WTC11 (cell line): Measurements from ENCODE around the gene ZNF107. TPM values are rescaled to one million over a fixed set of nuclear protein-coding genes. Genes with fewer than 3 reads are reported as not detected.

ENCODE experiments used
- ATAC-seq: fragments of 200-7000 bp; cut with Tn5 transposase; 2 replicates; pipeline ENCODE4 v1.10.0; 2021; ENCODE audit warnings: mild to moderate bottlenecking, moderate library complexity
- CTCF ChIA-PET: fragments of 300-600 bp; sonication (Branson Sonifier 250); formaldehyde crosslinking; loops from one replicate; lab custom pipeline; 2021; ENCODE audit warnings: antibody characterized with exemption; lab: Charles Lee
- POLR2A ChIA-PET: fragments of 350-600 bp; sonication (Branson Sonifier 250); formaldehyde crosslinking; loops from one replicate; lab custom pipeline; 2021; ENCODE audit warnings: antibody characterized with exemption; lab: Charles Lee
- DNase-seq: peaks from one replicate; pipeline ENCODE4 v3.0.0; 2021; ENCODE audit warnings: low spot score
- H3K27ac Mint-ChIP-seq: 2 replicates; pipeline ENCODE4 v1.8.0; 2021; ENCODE audit warnings: mixed read lengths
- H3K27me3 Mint-ChIP-seq: 2 replicates; pipeline ENCODE4 v1.8.0; 2021; ENCODE audit warnings: low read depth, mild to moderate bottlenecking, moderate library complexity, mixed read lengths
- H3K36me3 Mint-ChIP-seq: 2 replicates; pipeline ENCODE4 v1.8.0; 2021; ENCODE audit warnings: mixed read lengths
- H3K4me1 Mint-ChIP-seq: 2 replicates; pipeline ENCODE4 v1.8.0; 2022; ENCODE audit warnings: mixed read lengths
- H3K4me3 Mint-ChIP-seq: 2 replicates; pipeline ENCODE4 v1.8.0; 2021; ENCODE audit warnings: mild to moderate bottlenecking, moderate library complexity, mixed read lengths
- H3K9me3 Mint-ChIP-seq: 2 replicates; pipeline ENCODE4 v1.8.0; 2021; ENCODE audit warnings: mixed read lengths
- CREB1 ChIP-seq: sonication (generic); formaldehyde crosslinking; IDR thresholded peaks from 2 replicates; pipeline ENCODE4 v1.8.0; 2023; ENCODE audit warnings: mild to moderate bottlenecking, missing genetic modification reagents
- ETV6 ChIP-seq: sonication (generic); formaldehyde crosslinking; IDR thresholded peaks from 2 replicates; pipeline ENCODE4 v1.8.1; 2022; ENCODE audit warnings: mild to moderate bottlenecking, missing genetic modification reagents
- FOXJ3 ChIP-seq: sonication (generic); formaldehyde crosslinking; IDR thresholded peaks from 2 replicates; pipeline ENCODE4 v1.9.0; 2021; ENCODE audit warnings: missing genetic modification reagents, mild to moderate bottlenecking, borderline replicate concordance
- GABPB1 ChIP-seq: sonication (generic); formaldehyde crosslinking; IDR thresholded peaks from 2 replicates; pipeline ENCODE4 v1.8.1; 2023; ENCODE audit warnings: mild to moderate bottlenecking, missing genetic modification reagents
- GRHL2 ChIP-seq: fragments of 250-450 bp; sonication (Bioruptor Pico); IDR thresholded peaks from 2 replicates; pipeline ENCODE4 v1.8.0; 2022; ENCODE audit warnings: mild to moderate bottlenecking, moderate library complexity; ENCODE audit not compliant: insufficient replicate concordance, severe bottlenecking
- JAZF1 ChIP-seq: fragments of 250-450 bp; sonication (Bioruptor Pico); IDR thresholded peaks from 2 replicates; pipeline ENCODE4 v1.9.0; 2021; ENCODE audit warnings: moderate library complexity, mild to moderate bottlenecking, inconsistent platforms
- KAT7 ChIP-seq: sonication (generic); formaldehyde crosslinking; IDR thresholded peaks from 2 replicates; pipeline ENCODE4 v1.8.1; 2023; ENCODE audit warnings: missing genetic modification reagents, mild to moderate bottlenecking, borderline replicate concordance
- MXD4 ChIP-seq: fragments of 250-450 bp; sonication (Bioruptor Pico); IDR thresholded peaks from 2 replicates; pipeline ENCODE4 v1.8.0; 2021; ENCODE audit warnings: mild to moderate bottlenecking, moderate library complexity, borderline replicate concordance
- MYBL2 ChIP-seq: sonication (generic); formaldehyde crosslinking; IDR thresholded peaks from 2 replicates; pipeline ENCODE4 v1.8.1; 2023; ENCODE audit warnings: mild to moderate bottlenecking, moderate library complexity, missing genetic modification reagents
- NFYB ChIP-seq: sonication (generic); formaldehyde crosslinking; conservative IDR thresholded peaks from 2 replicates; pipeline ENCODE4 v1.8.0; 2022; ENCODE audit warnings: low read depth, missing genetic modification reagents
- NR2C2 ChIP-seq: sonication (generic); formaldehyde crosslinking; IDR thresholded peaks from 2 replicates; pipeline ENCODE4 v1.8.0; 2022; ENCODE audit warnings: mild to moderate bottlenecking, missing genetic modification reagents
- OVOL2 ChIP-seq: fragments of 250-450 bp; sonication (Bioruptor Pico); IDR thresholded peaks from 2 replicates; pipeline ENCODE4 v1.9.0; 2021; ENCODE audit warnings: mild to moderate bottlenecking, borderline replicate concordance
- PRRX2 ChIP-seq: fragments of 250-450 bp; sonication (Bioruptor Pico); IDR thresholded peaks from 2 replicates; pipeline ENCODE4 v1.8.0; 2021; ENCODE audit warnings: mild to moderate bottlenecking
- SOX15 ChIP-seq: fragments of 250-450 bp; sonication (Bioruptor Pico); IDR thresholded peaks from 2 replicates; pipeline ENCODE4 v1.9.0; 2021; ENCODE audit warnings: mild to moderate bottlenecking
- ZNF263 ChIP-seq: sonication (generic); formaldehyde crosslinking; IDR thresholded peaks from 2 replicates; pipeline ENCODE4 v1.8.1; 2022; ENCODE audit warnings: low read depth, mild to moderate bottlenecking, moderate library complexity, missing genetic modification reagents
- total RNA-seq: library from RNA; stranded (reverse); gene quantifications from 3 replicates; pipeline ENCODE4 v1.2.3, GENCODE V29; 2021
- TF ChIP-seq, protein P1 (sequence below): sonication (generic); formaldehyde crosslinking; IDR thresholded peaks from 2 replicates; pipeline ENCODE4 v1.8.0; 2022; ENCODE audit warnings: mild to moderate bottlenecking, missing genetic modification reagents
- TF ChIP-seq, protein P2 (sequence below): fragments of 250-450 bp; sonication (Bioruptor Pico); IDR thresholded peaks from 2 replicates; pipeline ENCODE4 v1.9.0; 2021; ENCODE audit warnings: mild to moderate bottlenecking, borderline replicate concordance
- TF ChIP-seq, protein P3 (sequence below): sonication (generic); formaldehyde crosslinking; IDR thresholded peaks from 2 replicates; pipeline ENCODE4 v1.8.1; 2023; ENCODE audit warnings: mild to moderate bottlenecking, missing genetic modification reagents
- TF ChIP-seq, protein P4 (sequence below): sonication (generic); formaldehyde crosslinking; IDR thresholded peaks from 2 replicates; pipeline ENCODE4 v1.8.0; 2023; ENCODE audit warnings: missing genetic modification reagents, mild to moderate bottlenecking, borderline replicate concordance
- TF ChIP-seq, protein P5 (sequence below): sonication (generic); formaldehyde crosslinking; IDR thresholded peaks from 2 replicates; pipeline ENCODE4 v1.8.0; 2022; ENCODE audit warnings: mild to moderate bottlenecking, missing genetic modification reagents
- TF ChIP-seq, protein P6 (sequence below): sonication (generic); formaldehyde crosslinking; IDR thresholded peaks from 2 replicates; pipeline ENCODE4 v1.8.1; 2023; ENCODE audit warnings: mild to moderate bottlenecking, missing genetic modification reagents
- TF ChIP-seq, protein P7 (sequence below): sonication (generic); formaldehyde crosslinking; conservative IDR thresholded peaks from 2 replicates; pipeline ENCODE4 v1.8.1; 2022; ENCODE audit warnings: mild to moderate bottlenecking, missing genetic modification reagents

ZNF107 gene
- total RNA-seq, 1 experiment from 2014 or later = 14.7 TPM

DNA sequence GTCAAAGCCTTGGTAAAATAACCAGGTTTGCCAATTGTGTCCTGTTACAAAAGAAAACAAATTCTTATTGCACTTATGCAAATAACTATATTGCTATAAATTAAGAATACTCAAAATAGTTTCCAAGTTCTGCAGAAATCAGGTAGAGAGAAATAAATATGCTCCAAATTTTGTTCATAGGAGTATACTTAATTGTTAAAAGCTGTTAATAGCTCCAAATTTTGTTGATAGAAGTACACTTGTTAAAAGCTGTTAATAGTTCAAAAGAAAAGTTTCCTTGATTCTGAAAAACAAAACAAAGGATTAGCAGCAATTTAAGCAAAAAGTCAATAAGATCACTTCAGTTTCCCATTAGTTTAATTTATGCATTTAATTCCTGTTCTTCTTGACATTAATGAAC is 81.9 kb downstream of the ZNF107 start:
- H3K4me1 Mint-ChIP-seq = no peaks in the 10 kb centered on the region
- no peak overlapping the region for H3K27ac Mint-ChIP-seq
- H3K9me3 Mint-ChIP-seq = peaks cover 50% of the 10 kb centered on the region
- TF ChIP-seq, protein P1, sequence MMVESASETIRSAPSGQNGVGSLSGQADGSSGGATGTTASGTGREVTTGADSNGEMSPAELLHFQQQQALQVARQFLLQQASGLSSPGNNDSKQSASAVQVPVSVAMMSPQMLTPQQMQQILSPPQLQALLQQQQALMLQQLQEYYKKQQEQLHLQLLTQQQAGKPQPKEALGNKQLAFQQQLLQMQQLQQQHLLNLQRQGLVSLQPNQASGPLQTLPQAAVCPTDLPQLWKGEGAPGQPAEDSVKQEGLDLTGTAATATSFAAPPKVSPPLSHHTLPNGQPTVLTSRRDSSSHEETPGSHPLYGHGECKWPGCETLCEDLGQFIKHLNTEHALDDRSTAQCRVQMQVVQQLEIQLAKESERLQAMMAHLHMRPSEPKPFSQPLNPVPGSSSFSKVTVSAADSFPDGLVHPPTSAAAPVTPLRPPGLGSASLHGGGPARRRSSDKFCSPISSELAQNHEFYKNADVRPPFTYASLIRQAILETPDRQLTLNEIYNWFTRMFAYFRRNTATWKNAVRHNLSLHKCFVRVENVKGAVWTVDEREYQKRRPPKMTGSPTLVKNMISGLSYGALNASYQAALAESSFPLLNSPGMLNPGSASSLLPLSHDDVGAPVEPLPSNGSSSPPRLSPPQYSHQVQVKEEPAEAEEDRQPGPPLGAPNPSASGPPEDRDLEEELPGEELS (CRISPR knock-in tag) = no peak
- TF ChIP-seq CREB1 (CRISPR knock-in tag) (no peak), MYBL2 (CRISPR knock-in tag) (no peak), GRHL2 (CRISPR knock-in tag) (no peak), OVOL2 (CRISPR knock-in tag) (no peak), MXD4 (CRISPR knock-in tag) (no peak), ZNF263 (CRISPR knock-in tag) (no peak), JAZF1 (CRISPR knock-in tag) (no peak), SOX15 (no peak), PRRX2 (CRISPR knock-in tag) (no peak)
- TF ChIP-seq, protein P2, sequence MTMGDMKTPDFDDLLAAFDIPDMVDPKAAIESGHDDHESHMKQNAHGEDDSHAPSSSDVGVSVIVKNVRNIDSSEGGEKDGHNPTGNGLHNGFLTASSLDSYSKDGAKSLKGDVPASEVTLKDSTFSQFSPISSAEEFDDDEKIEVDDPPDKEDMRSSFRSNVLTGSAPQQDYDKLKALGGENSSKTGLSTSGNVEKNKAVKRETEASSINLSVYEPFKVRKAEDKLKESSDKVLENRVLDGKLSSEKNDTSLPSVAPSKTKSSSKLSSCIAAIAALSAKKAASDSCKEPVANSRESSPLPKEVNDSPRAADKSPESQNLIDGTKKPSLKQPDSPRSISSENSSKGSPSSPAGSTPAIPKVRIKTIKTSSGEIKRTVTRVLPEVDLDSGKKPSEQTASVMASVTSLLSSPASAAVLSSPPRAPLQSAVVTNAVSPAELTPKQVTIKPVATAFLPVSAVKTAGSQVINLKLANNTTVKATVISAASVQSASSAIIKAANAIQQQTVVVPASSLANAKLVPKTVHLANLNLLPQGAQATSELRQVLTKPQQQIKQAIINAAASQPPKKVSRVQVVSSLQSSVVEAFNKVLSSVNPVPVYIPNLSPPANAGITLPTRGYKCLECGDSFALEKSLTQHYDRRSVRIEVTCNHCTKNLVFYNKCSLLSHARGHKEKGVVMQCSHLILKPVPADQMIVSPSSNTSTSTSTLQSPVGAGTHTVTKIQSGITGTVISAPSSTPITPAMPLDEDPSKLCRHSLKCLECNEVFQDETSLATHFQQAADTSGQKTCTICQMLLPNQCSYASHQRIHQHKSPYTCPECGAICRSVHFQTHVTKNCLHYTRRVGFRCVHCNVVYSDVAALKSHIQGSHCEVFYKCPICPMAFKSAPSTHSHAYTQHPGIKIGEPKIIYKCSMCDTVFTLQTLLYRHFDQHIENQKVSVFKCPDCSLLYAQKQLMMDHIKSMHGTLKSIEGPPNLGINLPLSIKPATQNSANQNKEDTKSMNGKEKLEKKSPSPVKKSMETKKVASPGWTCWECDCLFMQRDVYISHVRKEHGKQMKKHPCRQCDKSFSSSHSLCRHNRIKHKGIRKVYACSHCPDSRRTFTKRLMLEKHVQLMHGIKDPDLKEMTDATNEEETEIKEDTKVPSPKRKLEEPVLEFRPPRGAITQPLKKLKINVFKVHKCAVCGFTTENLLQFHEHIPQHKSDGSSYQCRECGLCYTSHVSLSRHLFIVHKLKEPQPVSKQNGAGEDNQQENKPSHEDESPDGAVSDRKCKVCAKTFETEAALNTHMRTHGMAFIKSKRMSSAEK = no peak
- TF ChIP-seq, protein P3, sequence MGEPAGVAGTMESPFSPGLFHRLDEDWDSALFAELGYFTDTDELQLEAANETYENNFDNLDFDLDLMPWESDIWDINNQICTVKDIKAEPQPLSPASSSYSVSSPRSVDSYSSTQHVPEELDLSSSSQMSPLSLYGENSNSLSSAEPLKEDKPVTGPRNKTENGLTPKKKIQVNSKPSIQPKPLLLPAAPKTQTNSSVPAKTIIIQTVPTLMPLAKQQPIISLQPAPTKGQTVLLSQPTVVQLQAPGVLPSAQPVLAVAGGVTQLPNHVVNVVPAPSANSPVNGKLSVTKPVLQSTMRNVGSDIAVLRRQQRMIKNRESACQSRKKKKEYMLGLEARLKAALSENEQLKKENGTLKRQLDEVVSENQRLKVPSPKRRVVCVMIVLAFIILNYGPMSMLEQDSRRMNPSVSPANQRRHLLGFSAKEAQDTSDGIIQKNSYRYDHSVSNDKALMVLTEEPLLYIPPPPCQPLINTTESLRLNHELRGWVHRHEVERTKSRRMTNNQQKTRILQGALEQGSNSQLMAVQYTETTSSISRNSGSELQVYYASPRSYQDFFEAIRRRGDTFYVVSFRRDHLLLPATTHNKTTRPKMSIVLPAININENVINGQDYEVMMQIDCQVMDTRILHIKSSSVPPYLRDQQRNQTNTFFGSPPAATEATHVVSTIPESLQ = no peak
- TF ChIP-seq, protein P4, sequence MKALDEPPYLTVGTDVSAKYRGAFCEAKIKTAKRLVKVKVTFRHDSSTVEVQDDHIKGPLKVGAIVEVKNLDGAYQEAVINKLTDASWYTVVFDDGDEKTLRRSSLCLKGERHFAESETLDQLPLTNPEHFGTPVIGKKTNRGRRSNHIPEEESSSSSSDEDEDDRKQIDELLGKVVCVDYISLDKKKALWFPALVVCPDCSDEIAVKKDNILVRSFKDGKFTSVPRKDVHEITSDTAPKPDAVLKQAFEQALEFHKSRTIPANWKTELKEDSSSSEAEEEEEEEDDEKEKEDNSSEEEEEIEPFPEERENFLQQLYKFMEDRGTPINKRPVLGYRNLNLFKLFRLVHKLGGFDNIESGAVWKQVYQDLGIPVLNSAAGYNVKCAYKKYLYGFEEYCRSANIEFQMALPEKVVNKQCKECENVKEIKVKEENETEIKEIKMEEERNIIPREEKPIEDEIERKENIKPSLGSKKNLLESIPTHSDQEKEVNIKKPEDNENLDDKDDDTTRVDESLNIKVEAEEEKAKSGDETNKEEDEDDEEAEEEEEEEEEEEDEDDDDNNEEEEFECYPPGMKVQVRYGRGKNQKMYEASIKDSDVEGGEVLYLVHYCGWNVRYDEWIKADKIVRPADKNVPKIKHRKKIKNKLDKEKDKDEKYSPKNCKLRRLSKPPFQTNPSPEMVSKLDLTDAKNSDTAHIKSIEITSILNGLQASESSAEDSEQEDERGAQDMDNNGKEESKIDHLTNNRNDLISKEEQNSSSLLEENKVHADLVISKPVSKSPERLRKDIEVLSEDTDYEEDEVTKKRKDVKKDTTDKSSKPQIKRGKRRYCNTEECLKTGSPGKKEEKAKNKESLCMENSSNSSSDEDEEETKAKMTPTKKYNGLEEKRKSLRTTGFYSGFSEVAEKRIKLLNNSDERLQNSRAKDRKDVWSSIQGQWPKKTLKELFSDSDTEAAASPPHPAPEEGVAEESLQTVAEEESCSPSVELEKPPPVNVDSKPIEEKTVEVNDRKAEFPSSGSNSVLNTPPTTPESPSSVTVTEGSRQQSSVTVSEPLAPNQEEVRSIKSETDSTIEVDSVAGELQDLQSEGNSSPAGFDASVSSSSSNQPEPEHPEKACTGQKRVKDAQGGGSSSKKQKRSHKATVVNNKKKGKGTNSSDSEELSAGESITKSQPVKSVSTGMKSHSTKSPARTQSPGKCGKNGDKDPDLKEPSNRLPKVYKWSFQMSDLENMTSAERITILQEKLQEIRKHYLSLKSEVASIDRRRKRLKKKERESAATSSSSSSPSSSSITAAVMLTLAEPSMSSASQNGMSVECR = no peak
- TF ChIP-seq, all 79 proteins: peak for 0
- ATAC-seq (no peak), DNase-seq (no peak)
- Mint-ChIP-seq H3K36me3 (peaks cover 40% of the 10 kb centered on the region), H3K4me3 (no peak overlapping the region), H3K27me3 (no peaks in the 10 kb centered on the region; the same call in 1 of the 2 replicates)
- ChIA-PET POLR2A (no interaction called here), CTCF (no interaction called here)

DNA sequence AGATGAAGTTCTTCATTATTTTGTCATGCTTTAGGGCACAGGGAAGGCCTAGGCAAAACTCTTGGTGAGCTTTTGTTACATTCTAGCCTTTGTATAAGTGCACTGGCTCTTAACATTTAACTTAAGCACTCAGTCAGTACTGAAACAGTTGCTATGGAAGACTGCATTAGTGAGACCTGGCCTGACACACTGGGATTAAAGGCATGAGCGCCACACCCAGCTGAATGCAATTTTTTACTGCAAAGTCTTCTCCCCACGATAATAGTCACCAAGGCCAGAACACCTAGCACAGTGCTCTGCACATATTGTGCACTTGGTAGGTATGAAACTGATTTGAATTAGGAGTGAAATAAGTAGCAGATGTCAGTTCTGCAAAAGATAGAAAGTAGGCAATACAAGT is 87.1 kb downstream of the ZNF107 start:
- ATAC-seq (no peak), DNase-seq (no peak)
- Mint-ChIP-seq H3K9me3 (peaks cover 56% of the 10 kb centered on the region), H3K4me3 (no peak overlapping the region), H3K27ac (no peak overlapping the region), H3K27me3 (no peaks in the 10 kb centered on the region; the same call in 1 of the 2 replicates), H3K36me3 (peaks cover 37% of the 10 kb centered on the region), H3K4me1 (no peaks in the 10 kb centered on the region)
- POLR2A ChIA-PET = no interaction called here
- CTCF ChIA-PET = no interaction called here
- no peak for TF ChIP-seq NR2C2 (CRISPR knock-in tag)
- TF ChIP-seq NFYB (CRISPR knock-in tag) = no peak
- no peak for TF ChIP-seq GABPB1 (CRISPR knock-in tag)
- TF ChIP-seq ETV6 (CRISPR knock-in tag) = no peak
- TF ChIP-seq, protein P5, sequence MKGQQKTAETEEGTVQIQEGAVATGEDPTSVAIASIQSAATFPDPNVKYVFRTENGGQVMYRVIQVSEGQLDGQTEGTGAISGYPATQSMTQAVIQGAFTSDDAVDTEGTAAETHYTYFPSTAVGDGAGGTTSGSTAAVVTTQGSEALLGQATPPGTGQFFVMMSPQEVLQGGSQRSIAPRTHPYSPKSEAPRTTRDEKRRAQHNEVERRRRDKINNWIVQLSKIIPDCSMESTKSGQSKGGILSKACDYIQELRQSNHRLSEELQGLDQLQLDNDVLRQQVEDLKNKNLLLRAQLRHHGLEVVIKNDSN (CRISPR knock-in tag) = no peak
- no peak for TF ChIP-seq KAT7 (CRISPR knock-in tag)
- TF ChIP-seq FOXJ3 (CRISPR knock-in tag) = no peak
- TF ChIP-seq, protein P6, sequence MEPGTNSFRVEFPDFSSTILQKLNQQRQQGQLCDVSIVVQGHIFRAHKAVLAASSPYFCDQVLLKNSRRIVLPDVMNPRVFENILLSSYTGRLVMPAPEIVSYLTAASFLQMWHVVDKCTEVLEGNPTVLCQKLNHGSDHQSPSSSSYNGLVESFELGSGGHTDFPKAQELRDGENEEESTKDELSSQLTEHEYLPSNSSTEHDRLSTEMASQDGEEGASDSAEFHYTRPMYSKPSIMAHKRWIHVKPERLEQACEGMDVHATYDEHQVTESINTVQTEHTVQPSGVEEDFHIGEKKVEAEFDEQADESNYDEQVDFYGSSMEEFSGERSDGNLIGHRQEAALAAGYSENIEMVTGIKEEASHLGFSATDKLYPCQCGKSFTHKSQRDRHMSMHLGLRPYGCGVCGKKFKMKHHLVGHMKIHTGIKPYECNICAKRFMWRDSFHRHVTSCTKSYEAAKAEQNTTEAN (CRISPR knock-in tag) = no peak
- TF ChIP-seq, protein P7, sequence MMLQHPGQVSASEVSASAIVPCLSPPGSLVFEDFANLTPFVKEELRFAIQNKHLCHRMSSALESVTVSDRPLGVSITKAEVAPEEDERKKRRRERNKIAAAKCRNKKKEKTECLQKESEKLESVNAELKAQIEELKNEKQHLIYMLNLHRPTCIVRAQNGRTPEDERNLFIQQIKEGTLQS (CRISPR knock-in tag) = no peak
